ENCODE data around the gene ZNF330. TPM values are rescaled to one million over a fixed set of nuclear protein-coding genes. Genes with fewer than 3 reads are reported as not detected.

The ZNF330 gene
- total and polyA plus RNA-seq, 7 donors, result 18.5 to 48.2 (median 32.6) TPM

GRCh38 chr4:141229408-141230101, 8.9 kb downstream of the ZNF330 start:
- 90 to 96% methylated on average over 5 of the region's 5 CpGs for WGBS, 2 donors
- Histone ChIP-seq H3K36me3 (peaks cover 8 to 97% (median 33%) of the 10 kb centered on the region in 4 donors), H3K27me3 (no peaks in the 10 kb centered on the region), H3K4me1 (peaks cover 0 to 5% (median 0%) of the 10 kb centered on the region in 4 donors), H3K4me3 (no peak overlapping the region), H3K27ac (no peak overlapping the region), H3K9me3 (no peaks in the 10 kb centered on the region)
- intact Hi-C loops (cut with DNase I), result no loop called here
- no peak for TF ChIP-seq POLR2AphosphoS5 (IDR thresholded peaks at IDR 0.05)
- no peak for DNase-seq

- Histone ChIP-seq H3K4me3 (no peak overlapping the region), H3K9me3 (no peaks in the 10 kb centered on the region), H3K27me3 (no peaks in the 10 kb centered on the region), H3K36me3 (peaks cover 14 to 72% (median 41%) of the 10 kb centered on the region in 4 donors), H3K27ac (no peak overlapping the region), H3K4me1 (no peaks in the 10 kb centered on the region)
- WGBS, 2 donors, result 92 to 94% methylated on average over 3 of the region's 3 CpGs
- no peak for DNase-seq
- intact Hi-C loops (cut with DNase I), result no loop called here
- no peak for TF ChIP-seq POLR2AphosphoS5 (IDR thresholded peaks at IDR 0.05)
- TF ChIP-seq CTCF (IDR thresholded peaks at IDR 0.05), result no peak
- no peak for TF ChIP-seq EP300 (IDR thresholded peaks at IDR 0.05)
- TF ChIP-seq POLR2A (IDR thresholded peaks at IDR 0.05), result no peak
Measured at GRCh38 chr4:141233673-141234072, 13.0 kb downstream of the ZNF330 start.

GRCh38 chr4:141238186-141238585, 17.5 kb downstream of the ZNF330 start:
- Histone ChIP-seq H3K4me3 (no peak overlapping the region), H3K9me3 (no peaks in the 10 kb centered on the region), H3K27me3 (no peaks in the 10 kb centered on the region), H3K36me3 (peaks cover 5 to 28% (median 18%) of the 10 kb centered on the region in 4 donors), H3K4me1 (no peaks in the 10 kb centered on the region), H3K27ac (no peak overlapping the region)
- no peak for TF ChIP-seq CTCF (IDR thresholded peaks at IDR 0.05)
- TF ChIP-seq POLR2A (IDR thresholded peaks at IDR 0.05), result no peak
- no peak for TF ChIP-seq EP300 (IDR thresholded peaks at IDR 0.05)
- intact Hi-C loops (cut with DNase I), result no loop called here
- no peak for DNase-seq
- WGBS, 2 donors, result 69 to 75% methylated on average over 3 of the region's 3 CpGs

GRCh38 chr4:141240259-141240658, 19.6 kb downstream of the ZNF330 start:
- no peaks in the 10 kb centered on the region for H3K4me1 ChIP-seq
- TF ChIP-seq POLR2AphosphoS5 (IDR thresholded peaks at IDR 0.05) (no peak), EP300 (IDR thresholded peaks at IDR 0.05) (no peak), POLR2A (IDR thresholded peaks at IDR 0.05) (no peak), CTCF (IDR thresholded peaks at IDR 0.05) (no peak)
- no peaks in the 10 kb centered on the region for H3K27me3 ChIP-seq
- no peak for DNase-seq
- H3K9me3 ChIP-seq, result no peaks in the 10 kb centered on the region
- intact Hi-C loops (cut with DNase I), result no loop called here
- H3K36me3 ChIP-seq, result peaks cover under 1 to 7% (median 4%) of the 10 kb centered on the region in 4 donors
- WGBS, 2 donors, result 62 to 75% methylated on average over 3 of the region's 3 CpGs
- H3K27ac ChIP-seq, result no peak overlapping the region
- H3K4me3 ChIP-seq, result no peak overlapping the region

- Histone ChIP-seq H3K27me3 (no peaks in the 10 kb centered on the region), H3K4me3 (no peak overlapping the region), H3K9me3 (no peaks in the 10 kb centered on the region), H3K27ac (no peak overlapping the region), H3K36me3 (peaks cover 0 to 4% (median 2%) of the 10 kb centered on the region in 4 donors), H3K4me1 (no peaks in the 10 kb centered on the region)
- no peak for DNase-seq
- TF ChIP-seq EP300 (IDR thresholded peaks at IDR 0.05) (no peak), POLR2AphosphoS5 (IDR thresholded peaks at IDR 0.05) (no peak), CTCF (IDR thresholded peaks at IDR 0.05) (no peak)
- 64 to 74% methylated on average over 2 of the region's 2 CpGs for WGBS, 2 donors
- intact Hi-C loops (cut with DNase I), result no loop called here
Measured at GRCh38 chr4:141240671-141241070, 20.0 kb downstream of the ZNF330 start.
